Measurements from ENCODE around the gene ZNF692.

ZNF692 gene

GRCh38 chr1:248901578-248901977, 42.7 kb upstream of the ZNF692 start:
- no peak for DNase-seq (ENCODE audit: low read depth)
- TF ChIP-seq CTCF (IDR thresholded peaks at IDR 0.05; ENCODE audit: control insufficient read depth, extremely low read depth, insufficient read depth), result no peak

GRCh38 chr1:248900637-248901036, 41.8 kb upstream of the ZNF692 start:
- no peak overlapping the region for H3K4me3 ChIP-seq (ENCODE audit: low read depth, low read length)
- TF ChIP-seq CTCF (IDR thresholded peaks at IDR 0.05; ENCODE audit: control insufficient read depth, extremely low read depth, insufficient read depth), result no peak
- DNase-seq (ENCODE audit: low read depth), result no peak

More at GRCh38 chr1:248901578-248901977, 42.7 kb upstream of the ZNF692 start:
- H3K4me3 ChIP-seq (ENCODE audit: low read depth, low read length), result no peak overlapping the region

- no peak overlapping the region for H3K4me3 ChIP-seq (ENCODE audit: low read depth, low read length)
- TF ChIP-seq CTCF (IDR thresholded peaks at IDR 0.05; ENCODE audit: control insufficient read depth, extremely low read depth, insufficient read depth), result no peak
- no peak for DNase-seq (ENCODE audit: low read depth)
Observed at GRCh38 chr1:248897412-248898337, 38.8 kb upstream of the ZNF692 start.

GRCh38 chr1:248894837-248895236, 36.0 kb upstream of the ZNF692 start:
- TF ChIP-seq CTCF (IDR thresholded peaks at IDR 0.05; ENCODE audit: control insufficient read depth, extremely low read depth, insufficient read depth), result no peak
- DNase-seq (ENCODE audit: low read depth), result no peak
- H3K4me3 ChIP-seq (ENCODE audit: low read depth, low read length), result no peak overlapping the region

- TF ChIP-seq CTCF (IDR thresholded peaks at IDR 0.05; ENCODE audit: control insufficient read depth, extremely low read depth, insufficient read depth), result no peak
- H3K4me3 ChIP-seq (ENCODE audit: low read depth, low read length), result no peak overlapping the region
- no peak for DNase-seq (ENCODE audit: low read depth)
Observed at GRCh38 chr1:248892590-248892989, 33.7 kb upstream of the ZNF692 start.

GRCh38 chr1:248891758-248892157, 32.9 kb upstream of the ZNF692 start:
- no peak for TF ChIP-seq CTCF (IDR thresholded peaks at IDR 0.05; ENCODE audit: control insufficient read depth, extremely low read depth, insufficient read depth)
- no peak overlapping the region for H3K4me3 ChIP-seq (ENCODE audit: low read depth, low read length)
- DNase-seq (ENCODE audit: low read depth), result no peak

All from LNCaP clone FGC (cell line).